Loucy (cell line): ENCODE results near the gene OR10H4.
"Not testable (repeated sequence)": the region's sequence is repeated elsewhere in the genome, so short reads cannot be mapped to it uniquely, and the experiment has no call there.

Experiments used
- CTCF ChIP-seq: fragments of 200-600 bp; sonication (generic); conservative IDR thresholded peaks from 2 replicates; pipeline ENCODE4 v1.5.1; 2014; ENCODE audit warnings: mild to moderate bottlenecking, antibody characterized with exemption, low read length
- EZH2phosphoT487 ChIP-seq: fragments of 200-600 bp; IDR thresholded peaks from 2 replicates; pipeline ENCODE4 v1.6.1; 2018; ENCODE audit warnings: antibody characterized with exemption, mild to moderate bottlenecking, moderate library complexity, borderline replicate concordance

- not testable (repeated sequence) for TF ChIP-seq CTCF, EZH2phosphoT487
These were observed 49.2 kb upstream of the OR10H4 start for GRCh38 chr19:15899561-15899960.
